Epithelial cell of proximal tubule (primary cell): ENCODE data around the gene PHAF1. TPM values are rescaled to one million over a fixed set of nuclear protein-coding genes. Genes with fewer than 3 reads are reported as not detected.

Source experiments
- DNase-seq: peaks from one replicate; pipeline ENCODE4 v3.0.0-alpha.2; 2011; ENCODE audit warnings: low read depth
- H3K4me3 ChIP-seq: 2 replicates; pipeline ENCODE4 v1.5.1; 2011; ENCODE audit warnings: low read depth, mild to moderate bottlenecking, low read length
- CTCF ChIP-seq: conservative IDR thresholded peaks from 2 replicates; pipeline ENCODE4 v1.5.1; 2012; ENCODE audit warnings: low read depth, mild to moderate bottlenecking, low read length
- total RNA-seq: library from RNA; depleted of rRNA; stranded (reverse); fragments of >200 nt; gene quantifications from 2 replicates; pipeline ENCODE4 v1.2.3, GENCODE V29; 2015

PHAF1 gene
- total RNA-seq, 1 donor from 2014 or later = 16.4 TPM

DNA sequence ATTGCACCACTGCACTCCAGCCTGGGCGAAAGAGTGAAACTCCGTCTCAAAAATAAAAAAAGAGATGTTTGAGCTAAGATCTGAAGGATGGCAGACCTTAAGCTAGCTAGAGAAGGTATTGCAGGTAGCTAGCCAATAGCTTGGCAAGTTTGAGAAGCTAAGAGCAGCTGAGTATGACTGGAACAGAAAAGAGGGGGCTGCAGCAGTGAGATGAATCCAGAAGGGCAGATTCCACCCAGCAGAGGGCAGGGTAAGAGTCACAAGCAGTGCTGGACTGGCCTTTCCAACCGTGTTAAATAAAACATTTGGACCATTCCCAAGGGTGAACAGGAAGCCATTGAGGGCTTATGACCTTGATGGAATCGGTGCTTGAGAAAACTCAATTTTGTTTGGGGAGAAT lies 5.7 kb upstream of the PHAF1 start:
- TF ChIP-seq CTCF = peak; percentile 77
- no peak for DNase-seq
- H3K4me3 ChIP-seq = no peak overlapping the region

DNA sequence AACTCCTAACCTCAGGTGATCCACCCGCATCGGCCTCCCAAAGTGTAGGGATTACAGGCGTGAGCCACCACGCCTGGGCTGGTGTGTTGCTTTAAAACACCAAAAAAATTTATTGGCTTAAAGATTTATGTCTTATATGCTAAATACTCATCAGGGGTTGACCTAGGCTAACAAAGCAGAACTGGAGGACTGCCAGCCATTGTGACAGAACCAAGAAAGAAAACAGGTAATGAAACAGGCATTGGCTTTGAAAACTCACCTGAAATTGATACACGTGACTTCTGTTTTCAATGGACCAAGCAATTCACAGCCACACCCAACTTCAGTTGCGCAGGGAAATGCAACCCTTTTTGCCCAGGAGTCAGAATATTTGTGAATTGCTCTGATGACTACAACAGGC lies 4.9 kb upstream of the PHAF1 start:
- no peak overlapping the region for H3K4me3 ChIP-seq
- no peak for DNase-seq
- no peak for TF ChIP-seq CTCF

DNA sequence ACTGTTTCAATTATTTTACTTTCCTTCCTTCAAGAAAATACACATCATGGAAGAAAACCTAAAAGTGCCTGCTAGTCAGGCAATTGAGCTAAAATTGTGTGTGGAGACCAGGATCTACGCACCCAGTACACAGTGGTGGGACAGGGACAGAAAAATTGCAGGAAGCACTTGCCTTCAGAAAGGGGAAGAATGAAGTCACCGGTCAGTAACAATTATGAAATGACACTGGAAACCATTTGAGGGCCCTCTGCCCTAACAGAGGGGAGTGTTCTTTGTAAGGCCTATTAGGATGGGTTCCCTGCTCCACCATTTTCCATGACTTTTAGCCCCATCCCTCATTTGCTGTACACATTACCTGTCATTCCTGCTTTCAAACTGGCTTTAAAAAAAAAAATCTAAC lies 4.5 kb upstream of the PHAF1 start:
- no peak for TF ChIP-seq CTCF
- DNase-seq = no peak
- H3K4me3 ChIP-seq = no peak overlapping the region

GRCh38 chr16:67105881-67106280 lies 3.9 kb upstream of the PHAF1 start:
- no peak overlapping the region for H3K4me3 ChIP-seq
- no peak for DNase-seq
- TF ChIP-seq CTCF = no peak

DNA sequence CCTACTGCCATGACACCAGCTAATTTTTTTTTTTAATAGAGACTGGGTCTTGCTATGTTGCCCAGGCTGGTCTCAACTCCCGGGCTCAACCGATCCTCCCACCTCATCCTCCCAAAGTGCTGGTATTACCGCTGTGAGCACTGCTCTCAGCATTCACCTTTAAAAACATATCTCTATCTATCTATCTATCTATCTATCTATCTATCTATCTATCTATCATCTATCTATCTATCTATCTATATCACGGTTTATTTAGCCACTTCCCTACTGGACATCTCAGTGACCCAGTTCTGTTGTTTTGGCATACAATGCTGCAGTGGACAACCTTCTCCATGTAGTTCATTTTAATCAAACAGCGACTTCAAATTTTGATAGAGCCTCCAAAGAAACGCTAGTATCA lies 1.3 kb upstream of the PHAF1 start:
- no peak for DNase-seq
- TF ChIP-seq CTCF = no peak
- H3K4me3 ChIP-seq = no peak overlapping the region

- no peak for DNase-seq
- no peak for TF ChIP-seq CTCF
- H3K4me3 ChIP-seq = peak overlapping the region; percentile 99
Observed at GRCh38 chr16:67108931-67109406, 772 bp upstream of the PHAF1 start.

DNA sequence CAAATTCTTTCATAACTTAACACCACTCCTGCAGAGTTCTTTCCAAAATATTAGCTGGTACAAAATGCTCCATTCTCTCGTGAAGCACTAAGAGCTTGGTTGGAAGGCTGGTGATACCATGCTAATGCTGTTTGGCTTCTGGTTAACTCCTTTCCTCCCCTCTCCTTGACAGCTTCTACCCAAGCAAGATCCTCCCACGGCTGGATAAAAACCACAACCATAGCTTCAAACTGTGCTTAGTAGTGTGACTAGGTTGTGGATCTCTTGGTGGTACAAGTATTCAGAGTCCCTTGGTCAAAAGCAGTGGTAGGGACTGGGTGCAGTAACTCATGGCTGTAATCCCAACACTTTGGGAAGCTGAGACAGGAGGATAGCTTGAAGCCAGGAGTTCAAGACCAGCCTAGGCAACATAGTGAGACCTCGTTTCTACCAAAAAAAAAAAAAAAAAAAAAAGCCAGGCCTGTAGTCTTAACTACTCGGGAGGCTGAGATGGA lies 2.3 kb downstream of the PHAF1 start:
- H3K4me3 ChIP-seq = no peak overlapping the region
- TF ChIP-seq CTCF = no peak
- DNase-seq = no peak
